ENCODE data around the gene CDC16. TPM values are rescaled to one million over a fixed set of nuclear protein-coding genes. Genes with fewer than 3 reads are reported as not detected.

CDC16 gene
- total and polyA plus RNA-seq, 9 of the 15 experiments (the other 6 are each of a cell fraction or from before 2014, with no cell fraction given): 23.2 to 102 (median 51.6) TPM

DNA sequence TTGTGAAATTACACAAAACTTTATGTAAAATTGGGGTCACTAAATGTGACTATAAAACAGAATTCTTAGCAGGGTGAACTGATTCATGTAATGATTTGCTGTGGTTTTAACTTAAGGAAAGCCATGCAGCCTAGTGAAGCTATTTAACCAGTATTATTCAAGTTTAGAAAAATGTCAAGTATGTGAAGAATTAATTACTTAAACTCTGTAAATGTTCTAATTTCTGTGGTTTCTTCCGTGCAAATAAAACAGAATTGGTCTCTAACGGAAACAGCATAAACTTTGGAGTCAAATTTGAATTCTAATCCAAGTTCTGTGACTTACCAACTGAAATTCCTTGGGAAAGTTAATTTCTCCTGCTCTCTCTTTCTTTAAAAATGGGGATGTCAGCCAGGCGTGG is 13.3 kb downstream of the CDC16 start (continued):
- TF ChIP-seq PBX2 (CRISPR knock-in tag; IDR thresholded peaks at IDR 0.05; ENCODE audit: low read depth) (no peak), PBX2 (tag; conservative IDR thresholded peaks at IDR 0.05; ENCODE audit: low read depth) (no peak), GATAD2A (IDR thresholded peaks at IDR 0.05) (no peak), CTBP1 (IDR thresholded peaks at IDR 0.05; ENCODE audit: borderline replicate concordance) (no peak)

GRCh38 chr13:114249077-114249476 is 14.4 kb downstream of the CDC16 start:
- FAIRE-seq (no peak), ATAC-seq (no peak), DNase-seq (ENCODE audit: extremely low read depth in 1 of 4, low spot score in 3 of 4) (no peak)
- Histone ChIP-seq H3K4me3 (no peak overlapping the region), H4K20me1 (replicated peaks; ENCODE audit: control insufficient read depth, insufficient read depth, low read length) (no peaks in the 10 kb centered on the region), H3K36me3 (ENCODE audit: control insufficient read depth, insufficient read depth, low read length) (peaks cover 87% of the 10 kb centered on the region), H3K9me3 (replicated peaks; ENCODE audit: control insufficient read depth, insufficient read depth, low read depth, low read length) (no peaks in the 10 kb centered on the region), H3K9me1 (ENCODE audit: control insufficient read depth, insufficient read depth, low read length) (no peaks in the 10 kb centered on the region), H3K4me2 (ENCODE audit: insufficient read depth, low read length) (no peak overlapping the region), H3K4me1 (replicated peaks in 1 of 2; ENCODE audit: control insufficient read depth in 2 of 2, insufficient read depth in 2 of 2, low read length in 2 of 2) (peaks cover 4 to 8% of the 10 kb centered on the region in 2 experiments; a peak in 4 of 5 replicates), H3K27ac (ENCODE audit: extremely low read depth, low read depth, low read length) (no peak overlapping the region), H3K79me2 (ENCODE audit: control insufficient read depth, insufficient read depth, low read length) (peaks cover 2% of the 10 kb centered on the region; the same call in 1 of the 3 replicates), H3K27me3 (ENCODE audit: control insufficient read depth in 2 of 2, insufficient read depth in 2 of 2, low read length in 2 of 2) (no peaks in the 10 kb centered on the region), H2AFZ (ENCODE audit: low read depth, low read length) (no peak overlapping the region), H3K9ac (ENCODE audit: insufficient read depth in 1 of 2, low read depth in 2 of 2, low read length in 2 of 2) (no peak overlapping the region)
- CTCF ChIA-PET (ENCODE audit: low intra/inter-chr PET ratio): no interaction called here
- intact Hi-C loops (cut with micrococcal nuclease): no loop called here
- no TSS peak for BruUV-seq (replicated peaks)
- TF ChIP-seq ZBTB33 (CRISPR knock-in tag; IDR thresholded peaks at IDR 0.05): peak; percentile 75
- TF ChIP-seq ARID1B (IDR thresholded peaks at IDR 0.05): no peak
- in situ Hi-C loops (cut with MboI): no loop called here
- WGBS (ENCODE audit: insufficient coverage, low coverage, missing lambda C conversion rate): 90% methylated on average over 7 of the region's 7 CpGs
- POLR2A ChIA-PET: interaction anchor here (0.8 to 1.4 kb wide), 2 partner anchors 9 to 13 kb away, joined by 4 to 5 read pairs; no protein-coding TSS in a partner anchor
